ENCODE data around the gene A1BG. TPM values are rescaled to one million over a fixed set of nuclear protein-coding genes. Genes with fewer than 3 reads are reported as not detected.

The A1BG gene
- total and polyA plus RNA-seq, 2 of the 8 experiments (the other 6 are each of a cell fraction or from before 2014, with no cell fraction given), result 20.8 to 69.6 TPM

DNA sequence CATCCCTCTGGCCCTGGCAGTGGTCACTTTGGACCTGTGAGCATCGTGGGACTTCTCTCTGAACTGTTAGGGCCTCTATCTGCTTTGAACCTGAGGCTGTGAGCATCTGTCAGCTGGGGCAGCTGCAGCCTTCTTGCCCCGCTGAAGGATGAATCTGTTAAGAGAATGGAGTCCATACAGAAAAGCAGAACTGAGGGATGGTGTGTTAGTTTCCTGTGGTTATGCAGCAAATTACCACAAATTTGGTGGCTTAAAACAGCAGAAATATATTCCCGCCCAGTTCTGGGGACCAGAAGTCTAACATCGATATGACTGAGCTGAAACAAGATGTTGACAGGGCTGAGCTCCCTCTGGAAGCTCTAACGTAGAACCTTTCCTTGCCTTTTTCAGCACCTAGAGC, 10.9 kb upstream of the A1BG start:
- no peak overlapping the region for H3K27ac ChIP-seq (ENCODE audit: low read depth, low read length)
- no peak overlapping the region for H2BK15ac ChIP-seq (ENCODE audit: low read length)
- ChIA-PET CTCF (ENCODE audit: partially characterized antibody) (interaction anchor here (0.8 to 2.2 kb wide), 7 partner anchors 10 to 132 kb away, joined by 3 to 6 read pairs (median 4); no protein-coding TSS in a partner anchor), POLR2A (ENCODE audit: partially characterized antibody) (interaction anchor here (1.1 to 7.8 kb wide), 7 partner anchors 12 to 191 kb away, joined by 3 to 102 read pairs (median 23); partner anchors contain the start of genes A1BG, CHMP2A, RNF225 and RPS5)
- H3K23ac ChIP-seq (ENCODE audit: insufficient read length), result no peak overlapping the region
- H3K4me2 ChIP-seq (ENCODE audit: insufficient read depth in 1 of 2, low read depth in 2 of 2, low read length in 2 of 2), result no peak overlapping the region
- H4K8ac ChIP-seq (ENCODE audit: extremely low read depth, insufficient read depth, low read length), result no peak overlapping the region
- H4K20me1 ChIP-seq (replicated peaks in 1 of 2; ENCODE audit: control insufficient read depth in 1 of 2, insufficient read depth in 2 of 2, low read length in 2 of 2), result no peaks in the 10 kb centered on the region
- H2AK5ac ChIP-seq (ENCODE audit: low read depth, low read length), result no peak overlapping the region
- H3K4me1 ChIP-seq (replicated peaks in 1 of 4; ENCODE audit: control insufficient read depth in 3 of 4, insufficient read depth in 4 of 4, low read length in 3 of 4), result peaks cover 0 to 8% (median 1%) of the 10 kb centered on the region in 4 experiments; a peak in 3 of 7 replicates
- no peak overlapping the region for H3K14ac ChIP-seq (ENCODE audit: insufficient read length)
- no peak overlapping the region for H3K4ac ChIP-seq (replicated peaks; ENCODE audit: insufficient read length, low read depth, low read length)
- no peak overlapping the region for H2BK120ac ChIP-seq (replicated peaks; ENCODE audit: low read depth, low read length)
- H4K91ac ChIP-seq (replicated peaks; ENCODE audit: insufficient read length, low read length), result no peak overlapping the region
- no peak overlapping the region for H3K4me3 ChIP-seq (ENCODE audit: extremely low read depth in 1 of 4, insufficient read depth in 2 of 4, low read depth in 3 of 4, low read length in 4 of 4)
- no peak overlapping the region for H2BK12ac ChIP-seq (ENCODE audit: low read depth, low read length)
- H3K27me3 ChIP-seq (replicated peaks in 1 of 4; ENCODE audit: control insufficient read depth in 3 of 4, extremely low read depth in 1 of 4, insufficient read depth in 3 of 4, low read length in 3 of 4), result no peaks in the 10 kb centered on the region
- TF ChIP-seq, protein P1, sequence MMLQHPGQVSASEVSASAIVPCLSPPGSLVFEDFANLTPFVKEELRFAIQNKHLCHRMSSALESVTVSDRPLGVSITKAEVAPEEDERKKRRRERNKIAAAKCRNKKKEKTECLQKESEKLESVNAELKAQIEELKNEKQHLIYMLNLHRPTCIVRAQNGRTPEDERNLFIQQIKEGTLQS (IDR thresholded peaks at IDR 0.05; ENCODE audit: insufficient read depth, low read depth, low read length), result no peak
- TF ChIP-seq POLR2A (IDR thresholded peaks at IDR 0.05; ENCODE audit: control extremely low read depth in 1 of 2, low read depth in 2 of 2, low read length in 2 of 2), result no peak
- TF ChIP-seq MAFK (IDR thresholded peaks at IDR 0.05; ENCODE audit: low read depth, low read length), result no peak
- no peak for TF ChIP-seq SRF (IDR thresholded peaks at IDR 0.05; ENCODE audit: low read depth, low read length)
- no peak for TF ChIP-seq PHF8 (conservative IDR thresholded peaks at IDR 0.05; ENCODE audit: low read depth, low read length)
- TF ChIP-seq, protein P2, sequence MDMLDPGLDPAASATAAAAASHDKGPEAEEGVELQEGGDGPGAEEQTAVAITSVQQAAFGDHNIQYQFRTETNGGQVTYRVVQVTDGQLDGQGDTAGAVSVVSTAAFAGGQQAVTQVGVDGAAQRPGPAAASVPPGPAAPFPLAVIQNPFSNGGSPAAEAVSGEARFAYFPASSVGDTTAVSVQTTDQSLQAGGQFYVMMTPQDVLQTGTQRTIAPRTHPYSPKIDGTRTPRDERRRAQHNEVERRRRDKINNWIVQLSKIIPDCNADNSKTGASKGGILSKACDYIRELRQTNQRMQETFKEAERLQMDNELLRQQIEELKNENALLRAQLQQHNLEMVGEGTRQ (IDR thresholded peaks at IDR 0.05; ENCODE audit: low read length), result no peak
- TF ChIP-seq ZNF274 (IDR thresholded peaks at IDR 0.05; ENCODE audit: borderline replicate concordance, extremely low read depth, low read length), result no peak
- no peak for TF ChIP-seq SP1 (IDR thresholded peaks at IDR 0.05; ENCODE audit: low read depth, low read length)
- TF ChIP-seq CBX5 (IDR thresholded peaks at IDR 0.05; ENCODE audit: low read depth, low read length), result no peak
- no peak for TF ChIP-seq BRCA1 (IDR thresholded peaks at IDR 0.05; ENCODE audit: low read depth, low read length)
- no peak for TF ChIP-seq YY1 (IDR thresholded peaks at IDR 0.05; ENCODE audit: low read depth, low read length)
- 88% methylated on average over 5 of the region's 5 CpGs; no CpG with 5 or more reads in 1 of the 2 experiments for WGBS, 2 experiments (ENCODE audit: extremely low coverage in 1 of 2, insufficient coverage in 1 of 2, insufficient read length in 1 of 2, insufficient replicate concordance in 2 of 2, low coverage in 1 of 2, low lambda C conversion rate in 2 of 2, missing lambda C conversion rate in 1 of 2)
- DNase-seq (ENCODE audit: low read depth in 1 of 2, low spot score in 2 of 2) (no peak), FAIRE-seq (no peak)
- H4K5ac ChIP-seq (ENCODE audit: insufficient read length, low read depth, low read length), result no peak overlapping the region
- H3K79me1 ChIP-seq (ENCODE audit: low read depth, low read length), result no peaks in the 10 kb centered on the region
- no peak overlapping the region for H2BK20ac ChIP-seq (ENCODE audit: low read length)
- H2AFZ ChIP-seq (ENCODE audit: low read length), result no peak overlapping the region
- H3K56ac ChIP-seq (replicated peaks; ENCODE audit: insufficient read length, low read depth, low read length), result no peak overlapping the region
- peaks cover 5% of the 10 kb centered on the region for H3K23me2 ChIP-seq (ENCODE audit: low read depth, low read length)
- H3K9ac ChIP-seq (replicated peaks in 1 of 4; ENCODE audit: extremely low read depth in 1 of 4, low read depth in 3 of 4, low read length in 3 of 4), result no peak overlapping the region
- no peak overlapping the region for H2BK5ac ChIP-seq (ENCODE audit: low read depth, low read length)
- peaks cover 0 to 2% (median 0%) of the 10 kb centered on the region in 4 experiments; a peak in 2 of 8 replicates for H3K36me3 ChIP-seq (ENCODE audit: control insufficient read depth in 2 of 4, insufficient read depth in 4 of 4, low read length in 3 of 4)
- H3K9me3 ChIP-seq (ENCODE audit: insufficient read depth in 2 of 2, low read depth in 1 of 2, low read length in 1 of 2), result no peaks in the 10 kb centered on the region
- H3K79me2 ChIP-seq (ENCODE audit: control insufficient read depth in 1 of 2, insufficient read depth in 2 of 2, low read length in 2 of 2), result no peaks in the 10 kb centered on the region
- H3K18ac ChIP-seq (ENCODE audit: extremely low read depth, low read length), result no peak overlapping the region
